ENCODE measurements around the gene SLC23A2.

GRCh38 chr20:4862661-4863060 is 138.6 kb downstream of the SLC23A2 start:
- TF ChIP-seq CTCF (conservative IDR thresholded peaks at IDR 0.05; ENCODE audit: low read length) (no peak), EZH2phosphoT487 (IDR thresholded peaks at IDR 0.05; ENCODE audit: borderline replicate concordance, low read depth, low read length) (no peak)
